Natural killer cell (primary cell): ENCODE measurements around the gene ERBB3. TPM values are rescaled to one million over a fixed set of nuclear protein-coding genes. Genes with fewer than 3 reads are reported as not detected.
A peak's percentile ranks its signal among the peaks of the same experiment; 100 is the strongest.

ENCODE experiments used
- ATAC-seq, 3 donors: fragments of 150-1000 bp in 2 of 3; fragments of 200-7000 bp in 1 of 3; cut with Tn5 transposase; 1 replicate in 1 of 3; 2 replicates in 2 of 3; pipeline ENCODE4 v1.10.0; 2021; ENCODE audit warnings: mild to moderate bottlenecking in 2 of 3, moderate library complexity in 2 of 3
- DNase-seq, 2 donors: peaks; one replicate each; pipeline versions ENCODE4 v3.0.0 to v3.0.0-alpha.2; 2013 to 2021; ENCODE audit warnings: mixed read lengths in 1 of 2
- H3K27ac ChIP-seq: one replicate; pipeline ENCODE4 v1.5.1; 2013; ENCODE audit warnings: mild to moderate bottlenecking, low read length
- H3K27me3 ChIP-seq: one replicate; pipeline ENCODE4 v1.6.1; 2013; ENCODE audit warnings: low read length; ENCODE audit not compliant: control insufficient read depth, insufficient read depth
- H3K36me3 ChIP-seq: one replicate; pipeline ENCODE4 v1.6.1; 2013; ENCODE audit warnings: low read length; ENCODE audit not compliant: control insufficient read depth, insufficient read depth
- H3K4me1 ChIP-seq: one replicate; pipeline ENCODE4 v1.6.1; 2013; ENCODE audit warnings: low read length; ENCODE audit not compliant: control insufficient read depth, insufficient read depth
- H3K4me3 ChIP-seq: one replicate; pipeline ENCODE4 v1.5.1; 2013; ENCODE audit warnings: low read length
- H3K9me3 ChIP-seq: one replicate; pipeline ENCODE4 v1.6.1; 2013; ENCODE audit warnings: low read length; ENCODE audit not compliant: control insufficient read depth, insufficient read depth
- H3K27ac Mint-ChIP-seq, 2 donors: one replicate each; pipeline ENCODE4 v1.8.0; 2022; ENCODE audit warnings: mild to moderate bottlenecking in 2 of 2, mixed read lengths in 2 of 2, moderate library complexity in 1 of 2
- H3K27me3 Mint-ChIP-seq, 2 donors: one replicate each; pipeline ENCODE4 v1.8.0; 2022; ENCODE audit warnings: low read depth in 2 of 2, mixed read lengths in 2 of 2
- H3K36me3 Mint-ChIP-seq: one replicate; pipeline ENCODE4 v1.8.0; 2022; ENCODE audit warnings: mixed read lengths
- H3K4me1 Mint-ChIP-seq, 2 donors: one replicate each; pipeline ENCODE4 v1.8.0; 2022; ENCODE audit warnings: mixed read lengths in 2 of 2
- H3K4me3 Mint-ChIP-seq: one replicate; pipeline ENCODE4 v1.8.0; 2022; ENCODE audit warnings: mild to moderate bottlenecking, moderate library complexity, mixed read lengths
- H3K9me3 Mint-ChIP-seq, 2 donors: one replicate each; pipeline ENCODE4 v1.8.0; 2022; ENCODE audit warnings: mixed read lengths in 2 of 2
- CTCF ChIP-seq: fragments of 200-600 bp; IDR thresholded peaks from one replicate; pipeline ENCODE4 v1.8.0; 2022; ENCODE audit warnings: antibody characterized with exemption
- WGBS: methylation state at CpG from one replicate; pipeline ENCODE4 v1.1.7; 2013; ENCODE audit warnings: missing lambda C conversion rate; ENCODE audit not compliant: insufficient coverage; 5-methylcytosine and 5-hydroxymethylcytosine counted together
- intact Hi-C: fragments of 100-400 bp; cut with micrococcal nuclease; formaldehyde crosslinking; loops from one replicate; pipeline ENCODE4 v1.14.2; 2022
- total RNA-seq, 4 donors: library from RNA; stranded (reverse); fragments of 120-200 nt in 1 of 4; gene quantifications; one replicate each; pipeline versions ENCODE4 v1.2.3 to v1.2.4, GENCODE V29; 2013 to 2022

The ERBB3 gene
- total RNA-seq, 3 donors from 2014 or later (not counting 1 experiment from before 2014, with no cell fraction given): 0.26 to 0.66 TPM; not detected in 1

GRCh38 chr12:56104109-56104814 lies 24.3 kb downstream of the ERBB3 start, which contains the start of gene PA2G4:
Gene PA2G4 (plus strand): TSS chr12:56104559. CDS start chr12:56104738, 179 bp downstream.
- peaks cover 25% of the 10 kb centered on the region for H3K36me3 ChIP-seq
- intact Hi-C loops: loop anchor here (1.0 to 5.0 kb wide), 5 partner anchors 12 to 287 kb away; partner anchors contain the start of genes ORMDL2, RPL41, RPS26 and SARNP
- H3K4me3 ChIP-seq: peak within 1 kb of the TSS; percentile 81
- peak within 1 kb of the TSS; percentile 80 for H3K27ac ChIP-seq
- WGBS: under 1% methylated on average over 60 of the region's 60 CpGs
- H3K4me1 ChIP-seq: peaks cover 37% of the 10 kb centered on the region
- ATAC-seq (peak; percentile 92 to 97 (median 93)), DNase-seq (peak; percentile 87 to 97)
- no peaks in the 10 kb centered on the region for H3K9me3 ChIP-seq
- H3K36me3 Mint-ChIP-seq: no peaks in the 10 kb centered on the region
- no peak for TF ChIP-seq CTCF
- no peaks in the 10 kb centered on the region for H3K27me3 Mint-ChIP-seq
- H3K4me1 Mint-ChIP-seq: peaks cover 52 to 56% of the 10 kb centered on the region in 2 donors
- H3K4me3 Mint-ChIP-seq: peak within 1 kb of the TSS; percentile 100
- H3K9me3 Mint-ChIP-seq: no peaks in the 10 kb centered on the region
- H3K27ac Mint-ChIP-seq: peak within 1 kb of the TSS; percentile 97 to 99
- H3K27me3 ChIP-seq: no peaks in the 10 kb centered on the region

- Histone ChIP-seq H3K27me3 (no peaks in the 10 kb centered on the region), H3K36me3 (peaks cover 31% of the 10 kb centered on the region), H3K4me3 (peak overlapping the region; percentile 81), H3K9me3 (no peaks in the 10 kb centered on the region), H3K27ac (peak overlapping the region; percentile 80), H3K4me1 (peaks cover 37% of the 10 kb centered on the region)
- 1% methylated on average over 40 of the region's 40 CpGs for WGBS
- intact Hi-C loops: loop anchor here (1.0 to 5.0 kb wide), 5 partner anchors 11 to 288 kb away; partner anchors contain the start of genes ORMDL2, RPL41, RPS26 and SARNP
- Mint-ChIP-seq H3K27ac (peak overlapping the region; percentile 97 to 99), H3K27me3 (no peaks in the 10 kb centered on the region), H3K36me3 (no peaks in the 10 kb centered on the region), H3K4me3 (peak overlapping the region; percentile 100), H3K9me3 (no peaks in the 10 kb centered on the region), H3K4me1 (peaks cover 52 to 56% of the 10 kb centered on the region in 2 donors)
- DNase-seq (peak in 1 of 2 donors; percentile 41), ATAC-seq (peak; percentile 8 to 17 (median 10))
- TF ChIP-seq CTCF: no peak
These were observed 25.0 kb downstream of the ERBB3 start for GRCh38 chr12:56104815-56105608.

- Histone ChIP-seq H3K27me3 (no peaks in the 10 kb centered on the region), H3K36me3 (peaks cover 36% of the 10 kb centered on the region), H3K9me3 (no peaks in the 10 kb centered on the region), H3K27ac (no peak overlapping the region), H3K4me1 (peaks cover 37% of the 10 kb centered on the region), H3K4me3 (peak overlapping the region; percentile 81)
- Mint-ChIP-seq H3K27me3 (no peaks in the 10 kb centered on the region), H3K27ac (peak overlapping the region; percentile 97 to 99), H3K4me3 (peak overlapping the region; percentile 100), H3K9me3 (no peaks in the 10 kb centered on the region), H3K4me1 (peaks cover 52 to 56% of the 10 kb centered on the region in 2 donors), H3K36me3 (no peaks in the 10 kb centered on the region)
- intact Hi-C loops: no loop called here
- DNase-seq (no peak), ATAC-seq (no peak)
- no peak for TF ChIP-seq CTCF
- 44% methylated on average over 2 of the region's 2 CpGs for WGBS
These were observed 25.6 kb downstream of the ERBB3 start for GRCh38 chr12:56105609-56105902.
